GM23338 (cell line): Measurements from ENCODE around the gene FAF1. TPM values are rescaled to one million over a fixed set of nuclear protein-coding genes. Genes with fewer than 3 reads are reported as not detected.

Experiments used
- ATAC-seq: fragments of 200-7000 bp; cut with Tn5 transposase; 3 replicates; pipeline ENCODE4 v1.9.1; 2020
- DNase-seq: peaks from one replicate; pipeline ENCODE4 v3.0.0-alpha.2; 2015; ENCODE audit warnings: low spot score
- H2AFZ ChIP-seq: fragments of 200-600 bp; sonication (generic); 2 replicates; pipeline ENCODE4 v1.8.0; 2016; ENCODE audit warnings: antibody characterized with exemption, mild to moderate bottlenecking, moderate library complexity
- H3F3A ChIP-seq: fragments of 200-600 bp; sonication (generic); replicated peaks from 2 replicates; pipeline ENCODE4 v1.8.0; 2017; ENCODE audit warnings: antibody characterized with exemption, mixed run types, low read depth
- H3K27ac ChIP-seq: fragments of 200-600 bp; sonication (generic); 2 replicates; pipeline ENCODE4 v1.6.1; 2016; ENCODE audit warnings: low read depth
- H3K27me3 ChIP-seq: fragments of 200-600 bp; sonication (generic); 2 replicates; pipeline ENCODE4 v1.8.0; 2016; ENCODE audit warnings: mild to moderate bottlenecking, mixed run types, moderate library complexity; ENCODE audit not compliant: insufficient read depth
- H3K36me3 ChIP-seq: fragments of 200-600 bp; sonication (generic); 2 replicates; pipeline ENCODE4 v1.8.0; 2016; ENCODE audit warnings: mild to moderate bottlenecking; ENCODE audit not compliant: insufficient read depth
- H3K4me1 ChIP-seq: fragments of 200-600 bp; sonication (generic); 2 replicates; pipeline ENCODE4 v1.8.0; 2016; ENCODE audit warnings: mild to moderate bottlenecking, moderate library complexity; ENCODE audit not compliant: insufficient read depth
- H3K4me2 ChIP-seq: fragments of 200-600 bp; sonication (generic); 2 replicates; pipeline ENCODE4 v1.7.1; 2017; ENCODE audit warnings: mixed run types
- H3K4me3 ChIP-seq: fragments of 200-600 bp; sonication (generic); 2 replicates; pipeline ENCODE4 v1.6.1; 2016; ENCODE audit warnings: mixed run types
- H3K79me2 ChIP-seq: fragments of 200-600 bp; sonication (generic); replicated peaks from 2 replicates; pipeline ENCODE4 v1.8.0; 2017; ENCODE audit warnings: mild to moderate bottlenecking; ENCODE audit not compliant: insufficient read depth
- H3K9me2 ChIP-seq: fragments of 200-600 bp; sonication (generic); 2 replicates; pipeline ENCODE4 v1.8.0; 2017; ENCODE audit not compliant: insufficient read depth
- H4K20me1 ChIP-seq: fragments of 200-600 bp; sonication (generic); replicated peaks from 2 replicates; pipeline ENCODE4 v1.8.0; 2017; ENCODE audit warnings: mild to moderate bottlenecking; ENCODE audit not compliant: insufficient read depth
- H3K27ac Mint-ChIP-seq: 2 replicates; pipeline ENCODE4 v1.8.0; 2020; ENCODE audit warnings: inconsistent platforms, mild to moderate bottlenecking, moderate library complexity, mixed read lengths
- H3K27me3 Mint-ChIP-seq: 3 replicates; pipeline ENCODE4 v1.8.0; 2022; ENCODE audit warnings: low read depth, mild to moderate bottlenecking, moderate library complexity, mixed read lengths, inconsistent platforms; ENCODE audit not compliant: insufficient read depth, poor library complexity
- H3K36me3 Mint-ChIP-seq: 3 replicates; pipeline ENCODE4 v1.8.0; 2021; ENCODE audit warnings: low read depth, mild to moderate bottlenecking, inconsistent platforms, moderate library complexity, mixed read lengths
- H3K4me1 Mint-ChIP-seq: 3 replicates; pipeline ENCODE4 v1.8.0; 2020; ENCODE audit warnings: mild to moderate bottlenecking, inconsistent platforms, mixed read lengths
- H3K4me3 Mint-ChIP-seq: 3 replicates; pipeline ENCODE4 v1.8.0; 2021; ENCODE audit warnings: moderate library complexity, mild to moderate bottlenecking, inconsistent platforms, mixed read lengths
- H3K9me3 Mint-ChIP-seq: 3 replicates; pipeline ENCODE4 v1.8.0; 2020; ENCODE audit warnings: moderate library complexity, mild to moderate bottlenecking, inconsistent platforms, mixed read lengths
- CREB1 ChIP-seq: fragments of 250-450 bp; sonication (Bioruptor Pico); IDR thresholded peaks from 2 replicates; pipeline ENCODE4 v1.5.0; 2020; ENCODE audit warnings: low read depth, mild to moderate bottlenecking, moderate library complexity
- CTCF ChIP-seq, 2 experiments: fragments of 200-600 bp in 1 of 2; sonication (generic) in 1 of 2; conservative IDR thresholded peaks; 2 replicates each; pipeline versions ENCODE4 v1.5.1 to v1.6.1; 2016 to 2017; ENCODE audit warnings: antibody characterized with exemption in 2 of 2, low read depth in 2 of 2, mild to moderate bottlenecking in 2 of 2, moderate library complexity in 1 of 2
- ETS1 ChIP-seq: IDR thresholded peaks from 2 replicates; pipeline ENCODE4 v1.6.1; 2016; ENCODE audit warnings: antibody characterized with exemption
- EZH2 ChIP-seq: fragments of 200-600 bp; sonication (generic); IDR thresholded peaks from one replicate; pipeline ENCODE4 v1.8.0; 2017; ENCODE audit warnings: antibody characterized with exemption, mild to moderate bottlenecking, low read depth; ENCODE audit not compliant: unreplicated experiment
- EZH2phosphoT487 ChIP-seq: fragments of 200-600 bp; sonication (generic); IDR thresholded peaks from one replicate; pipeline ENCODE4 v1.8.1; 2018; ENCODE audit warnings: antibody characterized with exemption; ENCODE audit not compliant: unreplicated experiment
- JUNB ChIP-seq: IDR thresholded peaks from one replicate; pipeline ENCODE4 v1.6.1; 2016; ENCODE audit warnings: antibody characterized with exemption; ENCODE audit not compliant: unreplicated experiment
- NANOG ChIP-seq: IDR thresholded peaks from 2 replicates; pipeline ENCODE4 v1.6.1; 2016; ENCODE audit warnings: antibody characterized with exemption, borderline replicate concordance
- POLR2AphosphoS5 ChIP-seq: IDR thresholded peaks from 2 replicates; pipeline ENCODE4 v1.6.1; 2016; ENCODE audit warnings: antibody characterized with exemption, low read depth
- REST ChIP-seq: IDR thresholded peaks from one replicate; pipeline ENCODE4 v1.6.1; 2018; ENCODE audit warnings: antibody characterized with exemption; ENCODE audit not compliant: unreplicated experiment
- STAT1 ChIP-seq: IDR thresholded peaks from one replicate; pipeline ENCODE4 v1.6.1; 2016; ENCODE audit warnings: antibody characterized with exemption; ENCODE audit not compliant: unreplicated experiment
- ZNF114 ChIP-seq: fragments of 250-450 bp; sonication (Bioruptor Pico); IDR thresholded peaks from 2 replicates; pipeline ENCODE4 v1.5.0; 2020; ENCODE audit warnings: mild to moderate bottlenecking, moderate library complexity
- ZNF331 ChIP-seq: fragments of 250-450 bp; sonication (Bioruptor Pico); IDR thresholded peaks from 2 replicates; pipeline ENCODE4 v1.5.0; 2020; ENCODE audit warnings: low read depth, mild to moderate bottlenecking, moderate library complexity
- polyA plus RNA-seq: library from polyadenylated mRNA; unstranded; fragments of >200 nt; fragmentation: Nextera tagmentation; extraction: Ambion mirVana; gene quantifications from 2 replicates; pipeline ENCODE4 v1.2.1, GENCODE V29; 2016
- total RNA-seq: library from RNA; depleted of rRNA; stranded (reverse); fragments of >200 nt; shearing (Covaris generic); gene quantifications from 2 replicates; pipeline ENCODE4 v1.2.3, GENCODE V29; 2014

FAF1 gene
- total and polyA plus RNA-seq, 2 experiments from 2014 or later, result 24.1 to 53.2 TPM

GRCh38 chr1:50833216-50833615 is 126.9 kb downstream of the FAF1 start (continued):
- TF ChIP-seq REST (no peak), NANOG (no peak), ZNF114 (no peak), ZNF331 (CRISPR knock-in tag) (no peak), CTCF (conservative IDR thresholded peaks at IDR 0.05; ENCODE audit: low read depth in 2 of 2) (no peak), EZH2phosphoT487 (no peak)

GRCh38 chr1:50832167-50832566 is 127.9 kb downstream of the FAF1 start:
- ATAC-seq, result no peak
- TF ChIP-seq ZNF114 (no peak), ETS1 (no peak), REST (no peak), NANOG (no peak), POLR2AphosphoS5 (no peak), EZH2phosphoT487 (no peak), CTCF (conservative IDR thresholded peaks at IDR 0.05; ENCODE audit: low read depth in 2 of 2) (no peak), EZH2 (no peak), JUNB (no peak), ZNF331 (CRISPR knock-in tag) (no peak), CREB1 (no peak), STAT1 (no peak)

More at GRCh38 chr1:50832167-50832566, 127.9 kb downstream of the FAF1 start:
- Mint-ChIP-seq H3K27me3 (no peaks in the 10 kb centered on the region), H3K9me3 (peaks cover 31% of the 10 kb centered on the region; the same call in 2 of the 3 replicates), H3K4me1 (no peaks in the 10 kb centered on the region), H3K27ac (no peak overlapping the region), H3K36me3 (peaks cover 31% of the 10 kb centered on the region), H3K4me3 (no peak overlapping the region)
- Histone ChIP-seq H3K4me2 (no peak overlapping the region), H3K4me1 (no peaks in the 10 kb centered on the region), H3K36me3 (no peaks in the 10 kb centered on the region), H3K79me2 (peaks cover 15% of the 10 kb centered on the region; the same call in 1 of the 2 replicates), H3K27me3 (no peaks in the 10 kb centered on the region), H3K9me2 (no peaks in the 10 kb centered on the region), H3K27ac (no peak overlapping the region), H3K4me3 (no peak overlapping the region), H2AFZ (no peak overlapping the region), H4K20me1 (no peaks in the 10 kb centered on the region), H3F3A (no peaks in the 10 kb centered on the region)
- DNase-seq, result no peak
